HG03196 (cell line): ENCODE results near the gene BMP6.

Experiments
- ATAC-seq: cut with Tn5 transposase; IDR thresholded peaks from one replicate; pipeline ENCODE4 v1.9.1; 2021; ENCODE audit not compliant: unreplicated experiment

The BMP6 gene

DNA sequence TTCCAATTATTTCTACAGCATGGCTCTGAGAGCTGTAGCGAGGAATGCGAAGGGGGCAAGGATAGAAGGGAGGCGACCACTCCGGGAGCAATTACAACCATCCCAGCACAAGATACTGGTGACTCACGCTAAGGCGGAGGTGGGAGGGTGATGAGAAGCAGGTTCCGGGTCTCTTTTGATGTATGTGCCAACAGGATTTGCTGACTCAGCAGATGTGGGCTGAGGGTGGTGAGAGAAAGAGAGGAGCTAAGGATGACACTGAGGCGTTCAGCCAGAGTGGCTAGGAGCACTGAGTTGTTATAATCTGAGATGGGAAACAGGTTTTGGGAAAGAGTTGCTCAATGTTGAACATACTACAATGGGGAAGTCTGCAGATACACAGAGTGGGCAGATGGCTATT, 194.0 kb downstream of the BMP6 start:
- no peak for ATAC-seq

DNA sequence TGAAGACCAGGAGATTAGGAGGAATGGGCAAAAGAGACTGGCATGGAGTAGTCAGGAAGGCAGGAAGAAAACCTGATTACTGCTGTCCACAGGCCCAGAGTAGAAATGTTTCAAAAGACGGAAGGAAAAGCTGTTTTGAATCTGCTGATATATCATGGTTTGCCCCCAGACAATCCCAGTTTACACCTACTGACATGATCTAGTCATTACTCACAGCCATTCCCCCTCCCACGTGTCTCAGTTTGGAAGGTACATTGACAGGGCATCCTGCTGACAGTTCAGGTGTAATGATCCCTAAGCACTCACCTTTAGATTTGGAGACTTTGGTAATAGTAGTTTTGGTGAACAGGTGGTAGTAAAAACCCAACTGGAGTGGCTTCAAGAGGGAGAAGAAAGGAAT, 194.5 kb downstream of the BMP6 start:
- ATAC-seq: no peak

DNA sequence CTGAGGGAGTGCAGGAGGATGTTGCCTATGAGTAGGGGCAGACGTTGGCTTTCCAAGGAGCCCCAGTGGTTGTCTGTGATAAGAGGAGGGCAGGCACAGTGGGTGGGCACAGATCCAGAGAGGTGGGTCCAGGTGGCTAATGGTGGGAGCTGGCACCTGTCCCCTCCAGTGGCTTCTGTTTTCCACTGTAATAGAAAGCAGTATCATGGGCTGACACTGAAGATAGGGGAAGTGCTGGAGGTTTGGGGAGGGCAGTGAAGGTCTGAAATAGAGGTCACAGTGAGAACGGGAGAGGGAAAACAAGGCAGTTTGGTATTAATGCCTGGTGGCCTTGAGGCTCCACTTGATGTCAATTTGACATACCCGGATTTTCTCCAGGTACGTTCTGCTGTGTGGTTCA, 195.1 kb downstream of the BMP6 start:
- no peak for ATAC-seq

DNA sequence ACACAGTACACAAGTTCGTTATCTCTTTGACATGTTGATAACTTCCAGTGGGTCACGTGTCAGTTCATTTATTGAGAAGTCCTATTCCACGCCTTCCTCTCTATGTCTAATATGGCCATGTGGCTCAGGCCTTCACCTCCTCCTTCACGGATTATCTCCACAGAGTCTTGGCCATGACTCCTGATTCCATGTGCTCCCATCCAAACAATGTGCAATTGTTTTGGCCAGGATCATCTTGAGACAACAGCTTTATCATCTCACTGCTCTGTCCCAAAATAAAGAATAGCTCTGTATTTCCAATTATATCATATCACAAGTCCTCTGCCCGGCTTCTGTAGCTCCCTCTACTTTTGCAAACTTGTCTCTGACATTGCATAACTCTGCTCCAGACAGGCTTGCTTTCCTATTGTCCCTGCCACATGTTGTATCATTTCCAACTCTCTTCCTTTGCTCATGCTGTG, 195.8 kb downstream of the BMP6 start:
- no peak for ATAC-seq

DNA sequence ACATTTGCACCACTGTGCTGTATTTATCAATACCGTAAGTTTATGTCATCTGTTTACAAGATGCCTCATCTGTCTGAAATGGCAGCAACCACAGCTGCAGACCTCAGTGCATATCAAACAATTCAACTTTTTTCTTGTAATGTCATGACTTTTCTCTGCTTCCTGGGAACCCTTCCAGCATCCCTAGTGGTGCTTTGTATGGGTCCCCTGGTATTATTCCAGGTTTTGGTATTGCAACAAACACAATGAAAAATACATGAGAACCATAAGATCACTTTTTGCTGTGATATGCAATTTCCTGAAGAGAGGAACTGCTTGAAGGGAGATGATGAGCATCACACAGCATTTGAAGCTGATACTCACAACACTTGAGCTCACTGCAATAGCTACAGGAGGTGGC, 196.7 kb downstream of the BMP6 start:
- no peak for ATAC-seq

DNA sequence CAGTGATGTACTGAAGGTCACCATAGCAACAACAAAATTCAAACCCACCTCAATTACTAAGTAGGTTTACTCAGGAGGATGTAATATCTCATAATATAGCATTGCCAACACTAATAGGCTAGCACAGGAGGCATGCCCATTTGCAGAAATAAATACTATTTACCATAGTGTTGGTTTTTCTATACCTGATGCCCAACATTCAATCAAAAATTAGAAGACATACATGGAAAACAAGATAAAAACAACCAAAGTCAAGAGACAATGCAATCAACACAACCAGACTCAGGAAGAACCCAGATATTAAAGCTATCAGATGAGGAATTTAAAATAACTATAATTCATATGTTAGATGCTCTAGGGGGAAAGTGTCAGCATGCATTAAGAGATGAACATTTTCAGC, 199.0 kb downstream of the BMP6 start:
- no peak for ATAC-seq
